HG03060 (cell line): ENCODE data around the gene RPS6KA2.

ENCODE experiments used
- ATAC-seq: cut with Tn5 transposase; IDR thresholded peaks from one replicate; pipeline ENCODE4 v1.9.1; 2021; ENCODE audit warnings: low read depth, moderate number of reproducible peaks; ENCODE audit not compliant: unreplicated experiment

The RPS6KA2 gene

GRCh38 chr6:166494101-166494441 lies 133.0 kb downstream of the RPS6KA2 start:
- no peak for ATAC-seq

GRCh38 chr6:166493427-166494100 lies 133.5 kb downstream of the RPS6KA2 start:
- no peak for ATAC-seq

GRCh38 chr6:166492092-166492741 lies 134.8 kb downstream of the RPS6KA2 start:
- ATAC-seq: no peak

GRCh38 chr6:166490671-166491500 lies 136.2 kb downstream of the RPS6KA2 start:
- no peak for ATAC-seq

GRCh38 chr6:166489301-166490155 lies 137.5 kb downstream of the RPS6KA2 start:
- no peak for ATAC-seq

- ATAC-seq: no peak
These were observed 138.3 kb downstream of the RPS6KA2 start for GRCh38 chr6:166488701-166489100.

GRCh38 chr6:166488076-166488685 lies 138.9 kb downstream of the RPS6KA2 start:
- ATAC-seq: peak; percentile 91

GRCh38 chr6:166487148-166487547 lies 139.9 kb downstream of the RPS6KA2 start:
- ATAC-seq: no peak

- no peak for ATAC-seq
These were observed 140.5 kb downstream of the RPS6KA2 start for GRCh38 chr6:166486536-166486880.

- ATAC-seq: no peak
These were observed 141.2 kb downstream of the RPS6KA2 start for GRCh38 chr6:166485651-166486535.

GRCh38 chr6:166484863-166485262 lies 142.2 kb downstream of the RPS6KA2 start:
- ATAC-seq: no peak

GRCh38 chr6:166483573-166484250 lies 143.3 kb downstream of the RPS6KA2 start:
- no peak for ATAC-seq

GRCh38 chr6:166483026-166483425 lies 144.0 kb downstream of the RPS6KA2 start:
- no peak for ATAC-seq

- no peak for ATAC-seq
These were observed 148.1 kb downstream of the RPS6KA2 start for GRCh38 chr6:166478782-166479592.

GRCh38 chr6:166477647-166478365 lies 149.2 kb downstream of the RPS6KA2 start:
- no peak for ATAC-seq

GRCh38 chr6:166476634-166477215 lies 150.3 kb downstream of the RPS6KA2 start:
- no peak for ATAC-seq

- ATAC-seq: no peak
These were observed 150.9 kb downstream of the RPS6KA2 start for GRCh38 chr6:166476061-166476591.
